Liver (tissue), 9 donors: ENCODE results near the gene TRIO. TPM values are rescaled to one million over a fixed set of nuclear protein-coding genes. Genes with fewer than 3 reads are reported as not detected.

Experiments
- DNase-seq: peaks from one replicate; pipeline ENCODE4 v3.0.0-alpha.2; 2017; ENCODE audit warnings: low spot score
- H3K27ac ChIP-seq, 2 donors: one replicate each; pipeline ENCODE4 v1.7.0; 2013; ENCODE audit warnings: inconsistent platforms in 2 of 2, low read length in 2 of 2, control low read depth in 1 of 2, low read depth in 1 of 2, mild to moderate bottlenecking in 1 of 2
- H3K27me3 ChIP-seq, 4 donors: one replicate each; pipeline versions ENCODE4 v1.6.1 to v1.7.0; 2013; ENCODE audit warnings: low read length in 3 of 4, inconsistent platforms in 1 of 4, mild to moderate bottlenecking in 1 of 4, moderate library complexity in 1 of 4; ENCODE audit not compliant: control insufficient read depth in 4 of 4, insufficient read depth in 4 of 4
- H3K36me3 ChIP-seq, 4 donors: one replicate each; pipeline versions ENCODE4 v1.6.1 to v1.7.0; 2013; ENCODE audit warnings: low read length in 3 of 4, mild to moderate bottlenecking in 3 of 4, low read depth in 1 of 4, moderate library complexity in 1 of 4; ENCODE audit not compliant: control insufficient read depth in 4 of 4, insufficient read depth in 3 of 4
- H3K4me1 ChIP-seq, 4 donors: one replicate each; pipeline versions ENCODE4 v1.6.1 to v1.7.0; 2013; ENCODE audit warnings: low read length in 3 of 4, mild to moderate bottlenecking in 3 of 4, moderate library complexity in 1 of 4; ENCODE audit not compliant: control insufficient read depth in 4 of 4, insufficient read depth in 4 of 4
- H3K4me3 ChIP-seq, 3 donors: one replicate each; pipeline versions ENCODE4 v1.6.1 to v1.7.0; 2013; ENCODE audit warnings: low read length in 3 of 3, control low read depth in 1 of 3, low read depth in 1 of 3, mild to moderate bottlenecking in 1 of 3
- H3K9ac ChIP-seq, 2 donors: one replicate each; pipeline ENCODE4 v1.7.0; 2013; ENCODE audit warnings: low read length in 2 of 2, mild to moderate bottlenecking in 2 of 2, moderate library complexity in 2 of 2, control low read depth in 1 of 2, low read depth in 1 of 2
- H3K9me3 ChIP-seq, 4 donors: one replicate each; pipeline versions ENCODE4 v1.6.1 to v1.7.0; 2013; ENCODE audit warnings: low read length in 3 of 4; ENCODE audit not compliant: control insufficient read depth in 4 of 4
- ATF3 ChIP-seq: IDR thresholded peaks from 2 replicates; pipeline ENCODE4 v1.6.1; 2016; ENCODE audit warnings: antibody characterized with exemption
- CTCF ChIP-seq: fragments of 150-350 bp; IDR thresholded peaks from 2 replicates; pipeline ENCODE4 v1.5.1; 2017; ENCODE audit warnings: improper control_type of control experiment, low read depth, low read length; ENCODE audit not compliant: missing input control
- EGR1 ChIP-seq, 2 donors: IDR thresholded peaks; 2 replicates each; pipeline ENCODE4 v1.6.1; 2016 to 2018; ENCODE audit warnings: antibody characterized with exemption in 2 of 2, low read depth in 2 of 2
- FOXA1 ChIP-seq: IDR thresholded peaks from 2 replicates; pipeline ENCODE4 v1.6.1; 2016; ENCODE audit warnings: antibody characterized with exemption
- FOXA2 ChIP-seq: IDR thresholded peaks from 2 replicates; pipeline ENCODE4 v1.6.1; 2016; ENCODE audit warnings: antibody characterized with exemption
- GABPA ChIP-seq, 2 donors: IDR thresholded peaks in 1 of 2; conservative IDR thresholded peaks in 1 of 2; 2 replicates each; pipeline ENCODE4 v1.6.1; 2016; ENCODE audit warnings: antibody characterized with exemption in 2 of 2, mild to moderate bottlenecking in 1 of 2, moderate library complexity in 1 of 2
- HNF4A ChIP-seq, 2 donors: conservative IDR thresholded peaks; 2 replicates each; pipeline ENCODE4 v1.6.1; 2016; ENCODE audit warnings: antibody characterized with exemption in 2 of 2, mild to moderate bottlenecking in 2 of 2
- HNF4G ChIP-seq: IDR thresholded peaks from 2 replicates; pipeline ENCODE4 v1.6.1; 2016; ENCODE audit warnings: antibody characterized with exemption
- JUND ChIP-seq, 2 donors: IDR thresholded peaks; 2 replicates each; pipeline ENCODE4 v1.6.1; 2016; ENCODE audit warnings: antibody characterized with exemption in 2 of 2
- MAX ChIP-seq: IDR thresholded peaks from 2 replicates; pipeline ENCODE4 v1.6.1; 2016; ENCODE audit warnings: antibody characterized with exemption
- NR2F2 ChIP-seq: IDR thresholded peaks from 2 replicates; pipeline ENCODE4 v1.6.1; 2016; ENCODE audit warnings: antibody characterized with exemption
- RAD21 ChIP-seq, 2 donors: IDR thresholded peaks; 2 replicates each; pipeline ENCODE4 v1.6.1; 2016; ENCODE audit warnings: antibody characterized with exemption in 2 of 2, mild to moderate bottlenecking in 2 of 2
- REST ChIP-seq: IDR thresholded peaks from 2 replicates; pipeline ENCODE4 v1.6.1; 2016; ENCODE audit warnings: antibody characterized with exemption, mild to moderate bottlenecking
- RXRA ChIP-seq, 2 donors: IDR thresholded peaks; 2 replicates each; pipeline ENCODE4 v1.6.1; 2017 to 2018; ENCODE audit warnings: antibody characterized with exemption in 2 of 2, mild to moderate bottlenecking in 1 of 2
- SP1 ChIP-seq: IDR thresholded peaks from 2 replicates; pipeline ENCODE4 v1.6.1; 2018; ENCODE audit warnings: antibody characterized with exemption, mild to moderate bottlenecking
- TAF1 ChIP-seq: conservative IDR thresholded peaks from 2 replicates; pipeline ENCODE4 v1.6.1; 2016; ENCODE audit warnings: antibody characterized with exemption, mild to moderate bottlenecking
- YY1 ChIP-seq: IDR thresholded peaks from 2 replicates; pipeline ENCODE4 v1.6.1; 2016; ENCODE audit warnings: antibody characterized with exemption, mild to moderate bottlenecking
- ZBTB33 ChIP-seq: IDR thresholded peaks from 2 replicates; pipeline ENCODE4 v1.6.1; 2016; ENCODE audit warnings: antibody characterized with exemption
- WGBS: extraction: QIAGEN DNeasy Blood & Tissue Kit; methylation state at CpG from one replicate; pipeline ENCODE4 v1.1.7; 2013; 5-methylcytosine and 5-hydroxymethylcytosine counted together
- polyA plus RNA-seq, 2 donors: library from polyadenylated mRNA; stranded (reverse) in 1 of 2; unstranded in 1 of 2; fragments of 200-250 nt in 1 of 2; fragments of >200 nt in 1 of 2; fragmentation: Nextera tagmentation in 1 of 2; extraction: Ambion mirVana in 1 of 2; gene quantifications; one replicate each; pipeline versions ENCODE4 v1.2.1 to v1.2.3, GENCODE V29; 2013 to 2015
- total RNA-seq, 2 donors: library from RNA; depleted of rRNA; stranded (reverse); fragments of >200 nt; gene quantifications; one replicate each; pipeline ENCODE4 v1.2.3, GENCODE V29; 2014
- donor health status: healthy.
- donor health status: healthy.
- donor health status: healthy.
- donor health status: healthy.
- donor health status: healthy.

Gene TRIO
- total and polyA plus RNA-seq, 4 donors, result 8.5 to 86.2 (median 16.0) TPM

GRCh38 chr5:14503681-14504331 is 360.7 kb downstream of the TRIO start:
- no peaks in the 10 kb centered on the region for H3K4me1 ChIP-seq
- no peak for DNase-seq
- peaks cover 9 to 46% (median 13%) of the 10 kb centered on the region in 4 donors for H3K36me3 ChIP-seq
- H3K9me3 ChIP-seq, result no peaks in the 10 kb centered on the region
- 94% methylated on average over 27 of the region's 27 CpGs for WGBS
- no peaks in the 10 kb centered on the region for H3K27me3 ChIP-seq
- no peak overlapping the region for H3K4me3 ChIP-seq
- no peak overlapping the region for H3K9ac ChIP-seq
- no peak for TF ChIP-seq CTCF
- TF ChIP-seq HNF4G, result no peak
- TF ChIP-seq GABPA (IDR thresholded peaks at IDR 0.05 in 1 of 2, conservative IDR thresholded peaks at IDR 0.05 in 1 of 2), result no peak
- TF ChIP-seq JUND (IDR thresholded peaks at IDR 0.05), result no peak
- TF ChIP-seq NR2F2, result no peak
- TF ChIP-seq HNF4A (conservative IDR thresholded peaks at IDR 0.05), result no peak
- TF ChIP-seq YY1, result no peak
- no peak for TF ChIP-seq MAX
- TF ChIP-seq FOXA2, result no peak
- TF ChIP-seq TAF1, result no peak
- TF ChIP-seq REST, result no peak
- no peak for TF ChIP-seq SP1
- TF ChIP-seq ZBTB33, result no peak
- no peak for TF ChIP-seq RAD21 (IDR thresholded peaks at IDR 0.05)
- no peak for TF ChIP-seq ATF3
- no peak for TF ChIP-seq RXRA (IDR thresholded peaks at IDR 0.05)
- no peak for TF ChIP-seq EGR1 (IDR thresholded peaks at IDR 0.05; ENCODE audit: low read depth in 2 of 2)
- no peak for TF ChIP-seq FOXA1
- no peak overlapping the region for H3K27ac ChIP-seq
